Measurements from ENCODE around the gene ABCB6. TPM values are rescaled to one million over a fixed set of nuclear protein-coding genes. Genes with fewer than 3 reads are reported as not detected.

Gene ABCB6
- total RNA-seq, 1 donor from 2014 or later, result 9.3 TPM

DNA sequence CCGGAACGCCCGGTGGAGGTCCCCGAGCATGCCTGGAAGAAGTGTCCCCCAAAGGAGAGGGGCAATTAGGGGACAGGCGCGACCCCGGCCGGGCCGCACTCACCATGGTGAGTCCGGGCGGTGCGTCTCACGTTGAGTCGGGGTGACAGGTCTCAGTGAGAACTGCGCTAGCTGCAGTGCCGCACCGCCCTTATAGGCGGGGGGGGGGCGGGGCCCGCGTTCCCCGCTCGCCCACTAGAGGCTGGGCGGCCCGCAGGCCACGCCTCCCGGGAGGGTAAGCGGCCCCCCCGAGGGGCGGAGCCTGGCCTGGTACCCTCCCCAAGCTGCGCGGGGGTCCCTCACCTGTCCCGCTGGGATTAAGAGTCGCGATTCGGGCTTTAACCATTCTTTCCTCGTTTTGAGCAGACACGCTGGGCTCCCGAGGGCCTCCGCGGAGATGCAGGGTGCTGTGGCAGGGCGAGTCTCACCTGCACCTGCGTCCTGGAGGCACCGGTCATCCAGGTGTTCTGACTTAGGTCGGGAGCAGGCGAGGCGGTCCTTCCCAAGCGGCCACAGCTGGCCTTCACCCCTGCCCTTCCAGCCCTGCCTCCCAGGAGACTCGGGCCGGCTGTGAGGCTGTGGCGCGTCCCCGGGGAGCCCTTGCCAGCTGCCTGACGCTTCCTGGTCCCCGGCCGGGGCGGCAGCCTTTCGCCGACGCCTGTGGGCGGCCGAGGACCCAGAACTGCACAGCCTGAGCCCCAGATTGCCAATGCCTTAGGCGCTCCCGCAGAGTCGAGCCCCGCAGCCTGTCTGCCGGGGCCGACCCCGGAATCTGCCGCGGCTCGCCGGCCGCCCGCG lies 35.2 kb upstream of the ABCB6 start, which contains the start of gene TUBA4A:
Gene TUBA4A, minus strand, starts transcription at position 166 of the 837 bp plus-strand sequence. Its CDS starts 60 bp downstream, at position 106.
- DNase-seq (ENCODE audit: low read depth), result no peak
- TF ChIP-seq, protein P1, sequence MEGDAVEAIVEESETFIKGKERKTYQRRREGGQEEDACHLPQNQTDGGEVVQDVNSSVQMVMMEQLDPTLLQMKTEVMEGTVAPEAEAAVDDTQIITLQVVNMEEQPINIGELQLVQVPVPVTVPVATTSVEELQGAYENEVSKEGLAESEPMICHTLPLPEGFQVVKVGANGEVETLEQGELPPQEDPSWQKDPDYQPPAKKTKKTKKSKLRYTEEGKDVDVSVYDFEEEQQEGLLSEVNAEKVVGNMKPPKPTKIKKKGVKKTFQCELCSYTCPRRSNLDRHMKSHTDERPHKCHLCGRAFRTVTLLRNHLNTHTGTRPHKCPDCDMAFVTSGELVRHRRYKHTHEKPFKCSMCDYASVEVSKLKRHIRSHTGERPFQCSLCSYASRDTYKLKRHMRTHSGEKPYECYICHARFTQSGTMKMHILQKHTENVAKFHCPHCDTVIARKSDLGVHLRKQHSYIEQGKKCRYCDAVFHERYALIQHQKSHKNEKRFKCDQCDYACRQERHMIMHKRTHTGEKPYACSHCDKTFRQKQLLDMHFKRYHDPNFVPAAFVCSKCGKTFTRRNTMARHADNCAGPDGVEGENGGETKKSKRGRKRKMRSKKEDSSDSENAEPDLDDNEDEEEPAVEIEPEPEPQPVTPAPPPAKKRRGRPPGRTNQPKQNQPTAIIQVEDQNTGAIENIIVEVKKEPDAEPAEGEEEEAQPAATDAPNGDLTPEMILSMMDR (conservative IDR thresholded peaks at IDR 0.05; ENCODE audit: low read depth, low read length), result no peak
- H3K4me3 ChIP-seq (ENCODE audit: low read depth, low read length), result peak within 1 kb of the TSS; percentile 94

DNA sequence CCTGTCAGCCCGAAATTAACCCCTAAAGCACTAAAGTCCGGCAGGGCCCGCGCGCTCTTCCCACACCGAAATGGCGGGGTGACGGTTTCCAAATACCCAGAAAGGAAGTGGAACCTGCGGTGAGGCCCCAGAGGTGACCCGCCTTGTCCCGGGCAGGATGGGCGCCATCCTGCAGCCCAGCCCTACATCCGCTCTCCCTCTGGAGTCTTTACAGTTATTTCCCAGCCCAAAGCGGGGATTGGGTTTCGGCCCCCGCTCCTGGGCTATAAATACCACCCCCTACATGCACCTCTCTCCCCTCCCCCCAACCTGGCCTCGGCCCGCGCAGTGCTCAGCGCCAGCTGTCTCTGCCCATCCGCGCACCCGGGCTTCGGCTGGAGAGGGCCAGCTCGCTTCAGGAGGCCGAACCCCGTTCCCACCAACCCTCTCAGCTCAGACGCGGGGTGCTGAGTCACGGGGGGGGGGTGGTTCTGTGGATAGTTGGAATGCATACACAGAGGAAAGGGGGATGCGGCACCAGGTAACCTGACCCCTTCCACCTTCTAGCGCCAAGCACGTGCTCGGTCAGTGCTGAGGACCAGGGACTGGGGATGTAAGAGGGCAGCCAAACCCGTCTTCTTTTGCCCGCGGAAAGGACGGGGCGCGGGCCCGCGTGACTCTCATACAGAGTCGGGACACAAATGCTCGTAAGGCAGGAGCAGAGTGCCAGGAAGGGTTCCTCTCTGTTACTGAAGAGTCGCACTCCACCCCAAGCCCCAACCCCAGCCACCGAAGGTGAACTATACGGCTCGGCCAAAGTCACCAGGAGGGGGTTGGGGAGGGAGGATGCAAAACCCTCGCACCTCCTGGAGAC lies 34.4 kb upstream of the ABCB6 start, which contains the start of gene TUBA4B:
Gene TUBA4B, plus strand, starts transcription at position 344 of the 853 bp plus-strand sequence. Its CDS starts 165 bp downstream, at position 509.
- H3K4me3 ChIP-seq (ENCODE audit: low read depth, low read length), result peak within 1 kb of the TSS; percentile 94
- TF ChIP-seq, protein P1 (conservative IDR thresholded peaks at IDR 0.05; ENCODE audit: low read depth, low read length), result no peak
- no peak for DNase-seq (ENCODE audit: low read depth)

DNA sequence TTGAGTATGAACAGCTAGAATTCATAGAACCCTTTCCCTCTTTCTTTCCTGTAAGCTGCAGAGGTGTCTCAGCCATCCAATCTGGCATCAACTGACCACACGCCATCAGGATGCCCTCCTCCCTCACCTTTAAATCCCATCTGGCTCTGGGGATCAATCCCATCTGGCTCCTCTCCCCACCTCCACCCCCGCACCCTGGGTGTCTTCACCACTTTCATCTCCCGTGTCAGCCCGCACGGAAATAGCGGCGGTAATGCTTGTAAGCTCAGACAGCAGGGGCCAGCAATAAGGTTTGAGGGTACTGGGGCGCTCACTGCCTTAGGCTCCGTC lies 33.8 kb upstream of the ABCB6 start:
- TF ChIP-seq, protein P1 (conservative IDR thresholded peaks at IDR 0.05; ENCODE audit: low read depth, low read length), result no peak
- DNase-seq (ENCODE audit: low read depth), result no peak
- peak overlapping the region; percentile 94 for H3K4me3 ChIP-seq (ENCODE audit: low read depth, low read length)

DNA sequence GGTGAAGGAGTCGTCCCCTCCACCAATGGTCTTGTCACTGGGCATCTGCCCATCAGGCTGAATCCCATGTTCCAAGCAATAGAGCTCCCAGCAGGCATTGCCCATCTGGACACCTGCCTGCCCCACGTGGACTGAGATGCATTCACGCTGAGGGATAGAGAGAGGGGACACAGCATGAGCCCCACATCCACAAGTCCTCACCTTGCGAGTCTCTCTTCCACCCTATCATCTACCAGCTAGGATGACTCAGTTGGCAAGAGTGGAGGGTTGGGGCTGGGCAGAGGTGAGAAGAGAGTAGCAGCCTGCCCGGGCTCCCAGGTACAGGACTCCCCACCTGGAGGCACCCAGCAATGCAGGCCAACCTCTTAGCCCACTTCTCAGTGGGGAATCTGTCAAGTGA lies 33.3 kb upstream of the ABCB6 start:
- no peak for DNase-seq (ENCODE audit: low read depth)
- TF ChIP-seq, protein P1 (conservative IDR thresholded peaks at IDR 0.05; ENCODE audit: low read depth, low read length), result no peak
- peak overlapping the region; percentile 94 for H3K4me3 ChIP-seq (ENCODE audit: low read depth, low read length)

DNA sequence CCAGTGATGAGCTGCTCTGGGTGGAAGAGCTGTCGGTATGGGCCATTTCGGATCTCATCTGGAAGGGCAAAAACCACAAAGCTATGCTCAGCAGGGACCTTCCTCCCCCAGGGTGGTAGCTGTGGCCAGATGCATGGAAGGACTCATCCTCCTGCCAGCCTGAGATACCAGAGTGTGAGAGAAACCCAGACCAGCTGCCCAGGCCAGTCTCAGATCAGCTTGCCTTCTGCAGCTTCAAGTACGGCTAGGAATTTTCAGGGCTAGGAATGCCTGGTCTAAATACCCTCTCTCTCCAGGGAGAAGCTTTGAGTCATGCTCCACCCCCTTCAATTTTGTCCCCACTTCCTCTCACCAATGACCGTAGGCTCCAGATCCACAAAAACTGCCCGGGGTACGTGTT lies 32.9 kb upstream of the ABCB6 start:
- peak overlapping the region; percentile 94 for H3K4me3 ChIP-seq (ENCODE audit: low read depth, low read length)

DNA sequence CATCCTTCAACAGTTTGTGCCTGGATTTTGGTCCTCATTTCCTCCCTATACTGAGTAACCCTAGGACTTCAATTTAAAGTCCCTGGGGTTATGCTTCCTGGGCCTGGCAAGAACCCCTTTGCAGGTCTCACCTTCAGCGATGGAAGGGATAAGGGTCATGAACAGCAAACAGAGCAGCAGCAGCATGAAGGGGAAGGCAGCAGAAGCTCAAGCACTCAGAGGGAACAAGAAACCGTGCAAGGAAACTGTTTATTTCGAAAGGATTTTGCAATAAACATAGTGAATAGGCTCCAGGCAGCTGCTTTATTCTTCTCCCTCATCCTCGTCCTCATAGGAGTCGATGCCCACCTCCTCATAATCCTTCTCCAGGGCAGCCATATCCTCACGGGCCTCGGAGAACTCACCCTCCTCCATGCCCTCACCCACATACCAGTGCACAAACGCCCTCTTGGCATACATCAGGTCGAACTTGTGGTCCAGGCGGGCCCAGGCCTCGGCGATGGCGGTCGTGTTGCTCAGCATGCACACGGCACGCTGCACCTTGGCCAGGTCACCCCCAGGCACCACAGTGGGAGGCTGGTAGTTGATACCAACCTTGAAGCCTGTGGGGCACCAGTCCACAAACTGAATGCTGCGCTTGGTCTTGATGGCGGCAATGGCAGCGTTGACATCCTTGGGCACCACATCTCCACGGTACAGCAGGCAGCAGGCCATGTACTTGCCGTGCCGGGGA lies 31.5 kb upstream of the ABCB6 start:
- TF ChIP-seq, protein P1 (conservative IDR thresholded peaks at IDR 0.05; ENCODE audit: low read depth, low read length), result no peak
- DNase-seq (ENCODE audit: low read depth), result no peak
- peak overlapping the region; percentile 23 for H3K4me3 ChIP-seq (ENCODE audit: low read depth, low read length)

More for the DNA sequence above, 32.9 kb upstream of the ABCB6 start:
- TF ChIP-seq, protein P1 (conservative IDR thresholded peaks at IDR 0.05; ENCODE audit: low read depth, low read length), result no peak
- no peak for DNase-seq (ENCODE audit: low read depth)

Measured in epithelial cell of proximal tubule (primary cell).